Tibial nerve (tissue), 4 donors: Measurements from ENCODE around the gene COG5.

ENCODE experiments used
- EP300 ChIP-seq, 2 donors: sonication (generic); formaldehyde crosslinking; IDR thresholded peaks; one replicate each; pipeline ENCODE4 v1.6.1; 2017; ENCODE audit warnings: antibody characterized with exemption in 2 of 2, mild to moderate bottlenecking in 1 of 2
- POLR2A ChIP-seq, 2 donors: fragments of 450-650 bp; IDR thresholded peaks; one replicate each; pipeline ENCODE4 v1.6.1; 2017; ENCODE audit warnings: antibody characterized with exemption in 2 of 2, mild to moderate bottlenecking in 2 of 2, moderate library complexity in 2 of 2
- TF ChIP-seq, protein P1 (sequence below), 5 experiments: fragments of 200-600 bp in 3 of 5; fragments of 450-650 bp in 2 of 5; sonication (generic) in 3 of 5; IDR thresholded peaks; one replicate each; pipeline ENCODE4 v1.5.1; 2016 to 2019; ENCODE audit warnings: antibody characterized with exemption in 5 of 5, mild to moderate bottlenecking in 3 of 5, moderate library complexity in 2 of 5

DNA sequence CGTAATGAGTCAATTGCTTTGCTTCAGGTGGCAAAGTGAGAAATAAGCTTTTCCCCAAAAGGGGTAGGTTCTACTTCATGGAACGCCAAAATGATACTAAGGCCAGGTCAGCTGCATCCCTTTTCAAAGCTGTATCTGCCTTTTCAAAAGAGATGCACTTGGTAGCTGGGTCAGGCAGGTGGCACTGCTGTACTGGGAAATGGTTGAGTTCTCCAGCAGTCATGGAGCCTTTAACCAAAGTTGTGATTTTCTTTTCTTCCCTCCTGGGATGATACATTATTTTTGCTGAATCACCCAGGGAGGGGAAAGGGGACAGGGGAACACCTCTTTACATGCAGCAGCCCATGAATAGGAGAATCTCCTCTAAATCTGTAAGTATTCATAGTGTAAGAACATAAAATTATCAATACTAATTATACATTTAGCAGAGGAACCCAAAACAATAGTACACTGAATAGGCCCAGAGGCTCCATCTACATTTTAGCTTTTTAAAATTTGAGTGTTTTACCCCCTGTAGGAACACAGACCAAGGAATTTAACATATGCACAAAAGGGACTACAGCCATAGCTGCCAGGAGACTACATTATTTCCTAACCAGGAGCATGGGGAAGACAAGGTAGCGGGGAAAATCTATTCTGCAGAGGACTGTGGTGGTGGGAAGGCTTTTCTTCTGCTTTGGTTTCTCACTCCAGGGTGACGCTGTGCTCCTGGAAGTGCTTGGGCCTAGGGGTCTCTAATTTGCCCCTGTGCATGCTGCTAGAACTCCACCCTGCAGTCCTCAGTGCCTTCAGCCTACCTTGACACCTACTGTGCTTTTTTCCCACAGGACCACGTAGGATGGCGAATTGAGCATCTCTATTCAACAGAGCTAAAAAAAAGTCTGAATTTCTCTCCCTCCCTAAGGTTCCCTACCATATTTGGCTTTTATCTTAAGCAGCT is 100.3 kb downstream of the COG5 start:
- TF ChIP-seq POLR2A (IDR thresholded peaks at IDR 0.05) (no peak), EP300 (IDR thresholded peaks at IDR 0.05) (no peak)
- TF ChIP-seq, protein P1, sequence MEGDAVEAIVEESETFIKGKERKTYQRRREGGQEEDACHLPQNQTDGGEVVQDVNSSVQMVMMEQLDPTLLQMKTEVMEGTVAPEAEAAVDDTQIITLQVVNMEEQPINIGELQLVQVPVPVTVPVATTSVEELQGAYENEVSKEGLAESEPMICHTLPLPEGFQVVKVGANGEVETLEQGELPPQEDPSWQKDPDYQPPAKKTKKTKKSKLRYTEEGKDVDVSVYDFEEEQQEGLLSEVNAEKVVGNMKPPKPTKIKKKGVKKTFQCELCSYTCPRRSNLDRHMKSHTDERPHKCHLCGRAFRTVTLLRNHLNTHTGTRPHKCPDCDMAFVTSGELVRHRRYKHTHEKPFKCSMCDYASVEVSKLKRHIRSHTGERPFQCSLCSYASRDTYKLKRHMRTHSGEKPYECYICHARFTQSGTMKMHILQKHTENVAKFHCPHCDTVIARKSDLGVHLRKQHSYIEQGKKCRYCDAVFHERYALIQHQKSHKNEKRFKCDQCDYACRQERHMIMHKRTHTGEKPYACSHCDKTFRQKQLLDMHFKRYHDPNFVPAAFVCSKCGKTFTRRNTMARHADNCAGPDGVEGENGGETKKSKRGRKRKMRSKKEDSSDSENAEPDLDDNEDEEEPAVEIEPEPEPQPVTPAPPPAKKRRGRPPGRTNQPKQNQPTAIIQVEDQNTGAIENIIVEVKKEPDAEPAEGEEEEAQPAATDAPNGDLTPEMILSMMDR (IDR thresholded peaks at IDR 0.05), result peak; percentile 57 to 78 (median 58)
